ENCODE results near the gene MYL12A.

GRCh38 chr18:3212657-3213056 lies 34.9 kb upstream of the MYL12A start:
- TF ChIP-seq POLR2A (IDR thresholded peaks at IDR 0.05; ENCODE audit: extremely low read depth, insufficient read length) (no peak), CTCF (IDR thresholded peaks at IDR 0.05; ENCODE audit: low read depth, low read length) (no peak), MYC (IDR thresholded peaks at IDR 0.05; ENCODE audit: low read depth, low read length) (no peak)
- TF ChIP-seq, protein P1, sequence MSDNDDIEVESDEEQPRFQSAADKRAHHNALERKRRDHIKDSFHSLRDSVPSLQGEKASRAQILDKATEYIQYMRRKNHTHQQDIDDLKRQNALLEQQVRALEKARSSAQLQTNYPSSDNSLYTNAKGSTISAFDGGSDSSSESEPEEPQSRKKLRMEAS (IDR thresholded peaks at IDR 0.05; ENCODE audit: low read depth, low read length) = no peak

All from NB4 (cell line).